Osteoblast (primary cell): ENCODE data around the gene RND3. TPM values are rescaled to one million over a fixed set of nuclear protein-coding genes. Genes with fewer than 3 reads are reported as not detected.

ENCODE experiments used
- DNase-seq: peaks from one replicate; pipeline ENCODE4 v3.0.0; 2011; ENCODE audit warnings: low spot score, mixed read lengths; ENCODE audit not compliant: insufficient read length; ENCODE audit errors: missing footprints
- H2AFZ ChIP-seq: 2 replicates; pipeline ENCODE4 v1.6.0; 2011; ENCODE audit warnings: mild to moderate bottlenecking, low read length
- H3K27ac ChIP-seq: 2 replicates; pipeline ENCODE4 v1.5.1; 2011; ENCODE audit warnings: mild to moderate bottlenecking, low read depth, low read length, moderate library complexity
- H3K27me3 ChIP-seq: 2 replicates; pipeline ENCODE4 v1.6.0; 2012; ENCODE audit warnings: mild to moderate bottlenecking, control low read depth, inconsistent platforms, low read length, moderate library complexity; ENCODE audit not compliant: insufficient read depth
- H3K36me3 ChIP-seq: 2 replicates; pipeline ENCODE4 v1.5.1; 2011; ENCODE audit warnings: mild to moderate bottlenecking, low read length, control low read depth, moderate library complexity; ENCODE audit not compliant: insufficient read depth
- H3K4me1 ChIP-seq: 2 replicates; pipeline ENCODE4 v1.5.1; 2011; ENCODE audit warnings: mild to moderate bottlenecking, low read length, control low read depth, moderate library complexity; ENCODE audit not compliant: insufficient read depth
- H3K4me2 ChIP-seq: 2 replicates; pipeline ENCODE4 v1.6.0; 2011; ENCODE audit warnings: mild to moderate bottlenecking, low read length; ENCODE audit not compliant: insufficient read depth
- H3K4me3 ChIP-seq: fragments of 200-600 bp; sonication (generic); 3 replicates; pipeline ENCODE4 v1.5.1; 2012; ENCODE audit warnings: mild to moderate bottlenecking, low read length, inconsistent platforms; ENCODE audit not compliant: insufficient read depth
- H3K79me2 ChIP-seq: 2 replicates; pipeline ENCODE4 v1.6.0; 2012; ENCODE audit warnings: mild to moderate bottlenecking, low read length, control low read depth, inconsistent platforms; ENCODE audit not compliant: insufficient read depth
- H3K9me3 ChIP-seq: 2 replicates; pipeline ENCODE4 v1.5.1; 2011; ENCODE audit warnings: low read depth, low read length, control low read depth
- H4K20me1 ChIP-seq: 2 replicates; pipeline ENCODE4 v1.6.0; 2012; ENCODE audit warnings: mild to moderate bottlenecking, low read length, control low read depth; ENCODE audit not compliant: insufficient read depth
- CTCF ChIP-seq: IDR thresholded peaks from 2 replicates; pipeline ENCODE4 v1.5.1; 2011; ENCODE audit warnings: mild to moderate bottlenecking, low read depth, low read length, moderate library complexity; ENCODE audit errors: extremely low read depth
- total RNA-seq: library from RNA; depleted of rRNA; stranded (reverse); fragments of >200 nt; gene quantifications from 2 replicates; pipeline ENCODE4 v1.2.3, GENCODE V29; 2012

RND3 gene
- total RNA-seq, 1 donor = 241 TPM

DNA sequence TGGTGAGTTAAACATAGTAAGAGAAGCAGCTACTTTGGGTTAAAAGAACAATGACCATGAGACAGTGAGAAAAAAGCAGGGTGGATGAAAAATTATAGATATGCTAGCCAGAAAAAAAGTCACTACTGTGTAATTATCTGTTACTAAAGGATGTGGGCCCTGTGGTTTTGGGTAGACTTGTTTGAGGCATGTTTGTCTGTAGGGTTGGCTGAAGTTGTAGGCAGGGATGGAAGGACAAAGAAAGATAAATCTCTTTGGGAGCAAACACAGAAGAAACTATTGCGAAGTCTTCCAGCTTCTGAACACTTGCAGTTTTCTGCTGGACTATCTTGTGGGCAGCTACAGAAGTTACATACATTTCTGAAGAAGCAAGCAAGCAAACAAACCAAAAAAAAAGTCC, 28.2 kb downstream of the RND3 start:
- Histone ChIP-seq H3K27me3 (no peaks in the 10 kb centered on the region), H3K27ac (no peak overlapping the region), H3K4me2 (no peak overlapping the region), H3K4me1 (peaks cover 6% of the 10 kb centered on the region), H2AFZ (peak overlapping the region; percentile 1), H3K36me3 (no peaks in the 10 kb centered on the region), H3K4me3 (no peak overlapping the region), H4K20me1 (no peaks in the 10 kb centered on the region), H3K79me2 (no peaks in the 10 kb centered on the region), H3K9me3 (no peaks in the 10 kb centered on the region)
- peak; percentile 26 for DNase-seq
- no peak for TF ChIP-seq CTCF

DNA sequence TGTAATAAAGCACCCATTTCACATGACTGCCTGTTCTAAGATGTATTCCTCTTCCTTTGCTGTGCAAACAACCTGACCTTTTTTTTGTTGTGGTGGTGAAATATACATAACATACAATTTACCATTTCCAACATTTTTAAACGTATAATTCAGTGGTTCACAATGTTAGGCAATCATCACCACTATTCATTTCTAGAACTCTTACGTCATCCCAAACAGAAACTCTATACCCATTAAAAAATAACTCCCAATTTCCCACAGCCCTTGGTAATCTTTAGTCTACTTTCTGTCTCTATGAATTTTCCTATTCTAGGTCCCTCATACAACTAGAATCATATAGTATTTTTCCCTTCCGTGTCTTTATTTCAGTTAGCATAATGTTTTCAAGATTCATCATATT, 36.7 kb downstream of the RND3 start:
- no peak overlapping the region for H3K4me3 ChIP-seq
- no peak for TF ChIP-seq CTCF
- H3K27me3 ChIP-seq = no peaks in the 10 kb centered on the region
- H3K27ac ChIP-seq = no peak overlapping the region
- no peaks in the 10 kb centered on the region for H3K36me3 ChIP-seq
- H3K4me1 ChIP-seq = no peaks in the 10 kb centered on the region
- H3K4me2 ChIP-seq = no peak overlapping the region
- DNase-seq = no peak
- no peaks in the 10 kb centered on the region for H4K20me1 ChIP-seq
- no peaks in the 10 kb centered on the region for H3K79me2 ChIP-seq
- H3K9me3 ChIP-seq = no peaks in the 10 kb centered on the region
- H2AFZ ChIP-seq = no peak overlapping the region

GRCh38 chr2:150449856-150450255, 37.6 kb downstream of the RND3 start:
- DNase-seq = no peak
- no peak overlapping the region for H3K4me3 ChIP-seq
- H3K27me3 ChIP-seq = no peaks in the 10 kb centered on the region
- no peak for TF ChIP-seq CTCF
- H3K9me3 ChIP-seq = no peaks in the 10 kb centered on the region
- H3K36me3 ChIP-seq = no peaks in the 10 kb centered on the region
- no peak overlapping the region for H2AFZ ChIP-seq
- no peaks in the 10 kb centered on the region for H4K20me1 ChIP-seq
- H3K4me2 ChIP-seq = no peak overlapping the region
- H3K27ac ChIP-seq = no peak overlapping the region
- no peaks in the 10 kb centered on the region for H3K79me2 ChIP-seq
- H3K4me1 ChIP-seq = no peaks in the 10 kb centered on the region

DNA sequence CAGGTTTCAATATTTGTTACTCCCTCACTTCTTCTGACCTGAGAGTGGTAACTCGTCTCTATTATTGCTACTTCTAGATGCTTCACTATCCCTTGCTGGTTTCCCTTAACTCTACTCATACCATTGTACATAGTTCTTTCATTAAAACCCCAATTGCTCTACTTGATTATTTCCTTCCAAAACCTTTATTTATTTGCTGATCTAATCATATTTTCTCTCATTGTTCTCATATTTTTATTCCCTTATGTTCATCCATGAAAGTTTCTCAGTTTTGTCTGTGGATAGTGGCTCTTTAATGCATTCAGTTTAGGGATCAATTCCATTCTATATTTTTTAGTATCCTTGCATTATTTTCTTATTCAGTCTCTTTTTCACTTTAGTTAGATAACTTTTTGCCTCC, 42.1 kb downstream of the RND3 start:
- Histone ChIP-seq H3K4me3 (no peak overlapping the region), H3K4me2 (no peak overlapping the region), H3K36me3 (no peaks in the 10 kb centered on the region), H3K4me1 (no peaks in the 10 kb centered on the region), H3K27ac (no peak overlapping the region), H3K79me2 (no peaks in the 10 kb centered on the region), H3K27me3 (no peaks in the 10 kb centered on the region), H3K9me3 (no peaks in the 10 kb centered on the region), H2AFZ (no peak overlapping the region), H4K20me1 (no peaks in the 10 kb centered on the region)
- DNase-seq = no peak
- TF ChIP-seq CTCF = no peak
